Stimulated activated CD8-positive, alpha-beta memory T cell treated with anti-CD3 and anti-CD28 coated beads, Interleukin-12 subunit alpha, Interleukin-12 subunit beta, amount 100 ng/mL, for 24 hours (primary cell): ENCODE results near the gene OBSL1.

ENCODE experiments used
- DNase-seq: peaks from one replicate; pipeline ENCODE4 v3.0.0-alpha.2; 2020; ENCODE audit errors: extremely low read depth

Gene OBSL1

DNA sequence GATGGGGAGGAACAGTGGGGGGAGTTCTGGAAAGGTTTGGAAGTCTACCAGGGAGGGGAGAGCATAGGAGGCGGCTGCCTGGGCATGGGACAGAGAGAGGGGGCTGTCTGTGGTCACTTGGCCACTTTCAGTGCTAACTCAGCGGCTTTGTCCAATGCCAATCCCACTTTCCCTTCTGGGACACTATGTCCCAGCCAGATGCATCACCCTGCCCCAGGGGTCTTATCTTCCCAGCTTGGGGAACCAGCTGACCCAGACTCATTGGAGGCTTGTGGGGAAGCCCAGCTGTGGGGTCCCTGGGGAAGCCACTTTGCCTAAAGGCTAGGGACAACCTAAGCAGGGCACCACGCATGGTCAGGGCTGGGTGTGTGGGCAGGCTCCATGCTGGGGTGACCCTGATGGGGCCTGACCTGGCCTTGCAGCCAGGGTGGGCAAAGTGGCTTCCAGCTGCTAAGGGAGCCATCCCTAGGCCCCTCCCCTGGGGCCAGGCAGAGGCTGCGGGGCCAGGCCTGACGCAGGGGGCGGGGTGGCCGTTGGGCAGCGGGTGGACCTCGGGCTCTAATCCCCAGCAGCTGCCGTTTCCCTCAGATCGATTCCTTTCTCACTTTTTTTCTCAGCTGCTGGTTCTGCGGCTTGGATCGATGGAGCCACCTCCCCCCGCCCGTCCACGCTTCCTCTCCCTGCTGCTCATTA is 58.7 kb downstream of the OBSL1 start:
- no peak for DNase-seq

DNA sequence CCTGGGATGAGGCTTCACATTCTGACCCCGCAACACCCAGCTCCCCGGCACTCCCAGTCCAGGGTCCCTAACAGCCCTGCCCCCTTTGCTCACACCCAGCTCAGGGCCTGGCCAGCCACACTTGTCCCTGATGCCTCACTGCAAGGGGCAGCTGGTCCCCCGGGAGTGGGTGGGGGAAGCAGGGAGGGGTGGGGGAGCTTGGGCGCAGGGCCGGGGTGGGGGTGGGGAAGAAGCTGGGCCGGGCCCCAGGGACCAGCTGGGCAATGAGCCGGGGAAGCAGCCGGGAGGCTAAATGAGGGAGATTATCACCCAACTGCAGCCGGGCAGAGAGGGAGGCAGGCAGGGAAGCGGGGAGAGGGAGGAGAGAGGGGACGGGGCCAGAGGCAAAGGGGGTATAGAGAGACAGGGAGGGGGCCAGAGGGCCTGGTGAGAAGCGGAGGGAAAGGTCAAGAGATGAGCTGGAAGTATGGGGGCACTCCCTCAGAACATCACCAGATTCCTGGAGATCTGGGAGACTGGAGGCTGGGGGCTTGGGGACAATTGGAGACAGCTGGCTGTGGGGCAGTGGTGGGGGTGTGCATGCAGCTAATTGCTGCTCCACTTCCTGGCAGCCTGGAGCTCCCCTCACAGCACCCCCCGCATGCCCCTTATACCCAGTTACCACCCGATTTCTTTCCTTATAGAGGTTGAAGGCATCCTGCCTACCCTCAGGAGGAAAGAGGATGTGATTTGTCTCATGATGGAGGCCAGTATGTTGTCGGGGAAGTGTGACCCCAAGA is 59.6 kb downstream of the OBSL1 start:
- DNase-seq = no peak

DNA sequence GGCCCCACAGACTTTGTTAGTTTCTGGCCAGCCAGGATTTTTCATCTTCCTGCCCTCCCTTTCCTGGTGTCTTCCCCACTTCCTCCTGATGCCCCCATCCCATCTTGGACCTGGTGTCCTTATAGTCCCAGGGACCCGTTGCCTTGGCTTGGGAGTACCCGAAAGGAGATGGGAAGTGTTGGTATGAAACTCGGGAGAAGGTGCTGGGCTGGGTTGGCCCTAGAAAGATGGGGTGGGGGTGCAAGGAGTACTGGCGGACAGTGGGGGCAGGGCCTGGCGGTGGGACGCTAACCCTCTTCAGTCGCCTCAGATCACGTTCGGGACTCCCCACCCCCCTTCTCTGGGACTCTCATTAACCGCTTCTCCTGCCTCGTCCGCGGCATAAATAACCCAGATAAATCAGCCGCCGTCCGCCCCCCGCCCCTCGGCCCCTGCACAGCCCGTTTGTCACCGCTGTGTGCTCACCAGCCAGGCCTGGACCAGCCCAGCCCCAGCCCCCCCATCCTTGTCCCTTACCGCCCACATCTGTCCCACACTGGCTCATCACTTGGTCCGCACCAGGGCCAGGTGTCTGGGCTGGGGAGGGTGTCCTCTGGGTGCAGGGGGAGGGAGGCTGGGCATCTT is 60.7 kb downstream of the OBSL1 start:
- DNase-seq = no peak

DNA sequence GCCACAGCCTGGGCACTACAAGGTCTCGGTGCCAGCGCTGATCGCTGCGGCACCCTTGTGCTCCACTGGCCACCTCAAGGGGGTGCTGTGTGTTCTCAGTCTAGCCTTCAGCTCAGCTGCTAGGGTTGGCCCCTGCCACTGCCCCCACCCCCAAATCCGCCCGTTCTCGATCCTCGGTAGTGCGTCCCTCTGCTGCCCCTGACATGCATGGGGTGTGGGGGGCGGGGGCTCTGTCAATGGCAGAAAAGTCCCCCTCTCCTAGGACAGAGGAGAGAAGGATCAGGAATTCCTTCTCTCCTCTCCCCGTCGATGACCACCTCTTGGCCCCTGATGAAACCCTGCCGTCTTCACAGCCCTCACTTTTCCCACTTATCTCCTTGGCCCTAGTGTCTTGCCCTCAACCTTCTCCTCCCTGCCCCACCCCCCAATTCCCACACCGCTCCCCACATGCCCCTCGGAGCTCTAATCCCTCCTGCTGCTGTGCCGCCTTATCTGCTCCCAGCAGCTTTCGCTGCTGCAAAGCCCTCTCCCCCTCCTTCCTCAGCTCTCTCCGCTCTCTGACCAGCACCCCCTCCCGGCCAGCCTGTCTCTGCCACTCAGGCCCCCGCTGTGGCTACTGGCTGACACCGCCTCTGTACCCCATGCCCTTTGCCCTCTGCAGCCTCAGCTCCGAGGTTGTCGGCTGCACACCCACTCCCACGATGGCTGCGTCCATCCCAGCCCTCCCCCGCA is 61.4 kb downstream of the OBSL1 start:
- DNase-seq = no peak

DNA sequence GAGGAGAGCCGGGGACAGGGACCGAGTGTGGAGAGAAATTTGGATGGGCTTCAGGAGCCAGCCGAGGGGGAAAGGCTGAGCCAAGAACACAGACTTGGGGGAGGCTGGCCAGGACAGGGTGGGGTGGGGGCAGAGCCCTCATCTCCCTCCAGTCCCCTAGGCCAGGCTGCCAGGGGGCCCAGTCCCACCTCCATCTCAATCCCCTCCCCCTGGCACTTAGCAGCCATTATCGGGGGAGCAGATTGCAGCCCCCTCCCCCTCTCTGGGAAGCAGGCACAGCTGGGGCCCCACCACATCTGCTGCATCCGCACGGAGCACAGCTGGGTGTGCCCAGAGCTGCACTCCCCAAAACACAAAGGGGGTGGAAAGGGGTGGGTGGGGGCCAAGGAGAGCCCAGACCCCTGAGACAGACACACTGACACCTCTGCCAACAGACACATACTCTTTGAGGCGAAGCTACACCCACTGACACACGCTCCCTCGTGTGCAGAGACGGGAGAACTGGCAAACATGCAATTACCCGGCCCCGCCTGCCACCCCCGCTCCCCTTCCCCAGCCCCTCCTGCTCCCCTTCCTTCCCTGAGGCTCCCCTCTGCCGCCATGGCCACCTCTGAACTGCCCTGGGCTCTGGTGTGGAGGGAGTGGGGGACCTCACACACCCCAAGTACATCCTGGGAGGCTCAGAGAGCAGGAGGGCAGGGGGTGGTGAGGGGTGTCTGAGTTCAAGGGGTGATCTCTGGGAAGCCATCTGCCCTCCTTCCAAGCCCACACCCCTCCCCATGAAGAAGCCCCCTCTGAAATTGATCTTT is 62.2 kb downstream of the OBSL1 start:
- no peak for DNase-seq

DNA sequence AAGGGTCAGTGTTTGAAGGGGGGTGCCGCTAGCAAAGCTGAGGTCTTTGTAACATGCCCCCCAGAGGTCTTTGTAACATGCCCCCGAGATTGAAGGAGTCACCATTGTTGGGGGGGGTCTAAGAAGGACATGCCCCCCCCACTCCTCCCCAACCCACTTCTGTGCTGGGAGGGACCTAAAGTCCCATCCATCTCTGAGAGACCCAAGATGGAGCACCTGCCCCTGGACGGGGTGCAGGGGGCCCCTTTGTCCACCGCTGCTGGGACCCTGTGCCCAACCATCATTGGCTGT is 63.0 kb downstream of the OBSL1 start:
- DNase-seq = no peak

DNA sequence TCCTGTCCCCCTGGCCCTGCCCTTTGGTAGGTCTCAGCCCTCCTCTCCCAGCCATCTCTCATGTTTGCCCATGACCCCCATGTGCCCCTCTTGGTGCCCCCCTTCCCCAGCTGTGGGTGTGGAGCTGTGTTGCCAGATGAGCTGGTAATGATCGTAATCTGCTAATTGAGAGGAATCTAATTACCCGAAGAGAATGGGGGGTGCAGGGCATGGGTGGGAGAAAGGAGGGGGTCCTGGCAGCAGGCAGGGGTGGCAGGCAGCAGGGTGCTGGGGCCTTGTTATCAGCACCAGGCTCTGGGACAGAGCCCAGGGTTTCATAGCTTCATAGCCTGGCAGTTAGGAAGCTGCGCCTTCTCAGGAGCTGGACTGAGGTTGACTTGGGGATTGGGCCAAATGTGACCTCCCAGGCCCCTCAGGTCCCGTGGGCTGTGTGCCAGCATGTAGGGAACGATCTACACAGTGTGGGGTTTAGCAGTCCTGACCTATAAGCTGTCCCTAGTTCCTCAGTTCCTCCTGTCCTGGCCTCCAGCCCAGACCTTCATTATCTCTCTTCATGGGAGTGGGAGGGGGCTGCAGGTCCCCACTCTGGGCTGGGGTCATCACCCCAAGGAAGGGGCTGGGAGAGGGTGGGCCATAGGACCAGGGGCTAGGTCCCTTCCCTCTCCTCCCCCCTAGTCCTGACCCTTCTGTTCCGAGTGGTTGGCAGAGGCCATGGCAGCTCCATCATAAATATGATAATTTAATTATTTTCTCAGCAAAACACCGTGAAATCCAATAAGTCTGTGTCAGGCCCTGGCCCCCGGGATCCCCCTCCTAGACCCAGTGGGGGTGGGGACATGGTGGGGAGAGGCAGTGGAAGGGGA is 63.5 kb downstream of the OBSL1 start:
- DNase-seq = no peak

DNA sequence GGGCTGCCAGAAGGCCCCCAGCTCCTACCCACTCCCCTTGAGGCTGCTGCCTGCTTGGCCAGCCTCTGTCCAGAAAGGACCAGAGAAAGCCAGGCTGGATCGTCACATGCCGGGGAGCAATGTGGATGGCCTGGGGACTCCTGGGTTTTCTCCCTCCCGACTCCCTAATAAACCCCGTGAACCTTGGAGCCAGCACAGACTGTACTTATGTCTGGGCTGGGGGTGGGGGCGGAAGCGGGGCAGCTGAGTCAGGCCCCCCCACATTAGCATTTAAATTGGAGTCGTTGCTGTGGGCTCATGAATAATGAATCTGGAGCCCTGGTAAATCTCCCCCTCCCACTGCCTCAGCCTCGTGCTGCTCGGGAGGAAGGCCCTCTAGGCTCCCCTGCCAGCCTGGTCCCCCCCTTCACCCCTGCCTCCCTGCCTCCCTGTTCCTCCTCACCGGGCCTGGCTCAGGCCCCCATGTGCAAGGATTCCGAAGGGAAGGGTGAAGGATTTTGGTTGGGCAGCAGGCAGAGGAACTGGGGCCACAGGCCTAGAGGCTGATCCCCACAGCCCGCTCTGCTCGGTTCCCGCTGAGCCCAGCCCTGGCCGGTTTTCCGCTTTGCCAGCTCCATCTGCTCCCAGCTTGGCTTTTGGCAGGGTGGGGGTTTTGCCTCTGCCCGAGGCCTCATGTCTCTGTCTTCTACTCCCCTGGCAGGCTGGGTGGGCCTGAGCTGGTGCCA is 64.4 kb downstream of the OBSL1 start:
- no peak for DNase-seq

DNA sequence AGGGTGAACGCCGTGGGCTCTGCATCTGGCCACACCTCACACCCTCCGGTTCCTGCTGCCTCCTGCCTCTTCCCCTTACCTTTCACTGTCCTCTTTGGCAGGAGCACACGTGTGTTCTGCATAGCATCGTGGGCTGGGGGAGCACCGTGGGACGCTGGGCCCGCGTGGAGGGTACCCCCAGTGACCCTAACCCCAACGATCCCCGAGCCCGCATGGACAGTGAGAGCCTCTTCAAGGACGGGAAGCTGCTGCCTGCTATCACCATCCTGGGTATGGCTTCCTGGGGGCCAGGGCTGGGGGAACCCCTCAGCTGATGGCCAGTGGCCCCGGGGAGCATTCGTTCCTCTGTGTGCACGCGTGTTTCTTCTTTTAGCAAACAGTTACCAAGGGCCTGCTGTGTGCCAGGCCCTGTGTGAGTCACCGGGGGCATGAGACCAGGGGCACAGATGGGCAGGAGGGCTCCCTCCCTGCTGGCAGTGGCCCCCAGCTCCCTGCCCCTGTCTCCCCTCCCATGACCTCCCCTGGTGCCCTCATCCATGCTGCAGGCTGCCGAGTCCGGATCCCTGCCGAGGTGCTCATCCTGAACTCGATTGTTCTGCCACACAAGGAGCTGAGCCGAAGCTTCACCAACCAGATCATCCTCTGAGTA is 65.1 kb downstream of the OBSL1 start:
- DNase-seq = no peak

DNA sequence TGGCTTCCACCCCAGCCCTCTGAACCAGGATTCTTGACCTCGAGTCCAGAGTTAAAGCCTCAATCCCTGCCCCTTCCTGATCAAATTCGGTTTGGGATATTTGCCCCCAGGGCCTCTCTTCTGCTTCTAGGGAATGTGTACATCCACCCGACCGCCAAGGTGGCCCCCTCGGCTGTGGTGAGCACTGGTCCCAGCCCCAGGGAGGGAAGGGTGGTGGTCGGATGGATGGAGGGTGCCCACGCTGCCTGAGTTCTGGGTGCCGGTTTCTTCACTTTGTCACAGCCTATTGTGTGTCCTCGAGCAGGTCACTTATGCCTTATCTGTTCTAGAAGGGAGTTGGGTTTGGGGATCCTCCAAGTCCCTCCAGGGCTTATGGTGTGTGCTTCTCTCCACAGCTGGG is 65.8 kb downstream of the OBSL1 start:
- no peak for DNase-seq

DNA sequence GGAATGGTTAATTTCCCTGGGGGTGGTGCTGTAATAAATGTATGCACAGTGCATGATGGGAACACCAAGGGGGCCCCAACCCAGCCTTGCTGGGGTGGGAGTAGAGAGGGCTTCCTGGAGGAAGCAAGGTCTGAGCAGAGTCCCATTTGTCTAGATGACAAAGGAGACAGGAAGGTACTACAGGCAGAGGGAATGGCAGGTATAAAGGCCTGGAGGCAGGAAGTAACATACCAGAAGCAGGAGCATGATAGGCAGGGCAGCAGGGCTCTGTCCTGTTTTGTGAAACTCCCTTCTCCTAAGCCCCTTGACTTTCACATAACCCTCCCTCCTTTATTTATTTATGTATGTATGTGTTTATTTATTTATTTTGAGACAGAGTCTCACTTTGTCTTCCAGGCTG is 68.7 kb downstream of the OBSL1 start:
- no peak for DNase-seq

DNA sequence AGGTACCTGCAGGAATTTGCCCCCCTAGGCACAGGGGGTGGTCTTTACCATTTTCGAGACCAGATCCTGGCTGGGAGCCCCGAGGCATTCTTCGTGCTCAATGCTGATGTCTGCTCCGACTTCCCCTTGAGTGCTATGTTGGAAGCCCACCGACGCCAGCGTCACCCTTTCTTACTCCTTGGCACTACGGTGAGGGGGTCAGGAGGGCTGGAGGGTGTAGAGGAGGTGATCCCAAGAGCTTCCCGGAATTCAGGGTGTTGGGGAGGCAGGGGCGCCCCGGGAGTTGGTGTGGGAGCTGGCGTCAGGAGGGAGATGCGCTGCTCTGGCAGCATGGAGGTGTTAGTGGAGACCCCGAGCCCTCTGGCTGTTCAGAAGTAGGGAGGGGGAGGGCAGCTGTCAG is 69.5 kb downstream of the OBSL1 start:
- no peak for DNase-seq
